ENCODE data around the gene SYCP2L. TPM values are rescaled to one million over a fixed set of nuclear protein-coding genes. Genes with fewer than 3 reads are reported as not detected.
"Not testable (repeated sequence)": the region's sequence is repeated elsewhere in the genome, so short reads cannot be mapped to it uniquely, and the experiment has no call there.

Gene SYCP2L
- total RNA-seq, 2 donors from 2014 or later, result 1.6 TPM; not detected in 1

DNA sequence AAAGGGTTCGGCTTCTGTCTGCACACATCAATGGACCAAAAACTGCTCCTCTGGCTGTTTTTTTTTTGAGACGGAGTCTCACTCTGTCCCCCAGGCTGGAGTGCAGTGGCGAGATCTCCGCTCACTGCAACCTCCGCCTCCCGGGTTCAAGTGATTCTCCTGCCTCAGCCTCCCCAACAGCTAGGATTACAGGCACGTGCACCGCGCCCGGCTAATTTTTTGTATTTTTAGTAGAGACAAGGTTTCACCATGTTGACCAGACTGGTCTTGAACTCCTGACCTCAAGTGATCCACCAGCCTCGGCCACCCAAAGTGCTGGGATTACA lies 524 bp upstream of the SYCP2L start:
- DNase-seq (ENCODE audit: low spot score); H3K36me3 Mint-ChIP-seq; H3K9me3 Mint-ChIP-seq; H3K4me3 Mint-ChIP-seq; H3K4me1 Mint-ChIP-seq (ENCODE audit: low read depth in 2 of 2); H3K27ac Mint-ChIP-seq; ATAC-seq: not testable (repeated sequence)
- H3K27me3 Mint-ChIP-seq, result peaks cover 40 to 55% of the 10 kb centered on the region in 2 donors

DNA sequence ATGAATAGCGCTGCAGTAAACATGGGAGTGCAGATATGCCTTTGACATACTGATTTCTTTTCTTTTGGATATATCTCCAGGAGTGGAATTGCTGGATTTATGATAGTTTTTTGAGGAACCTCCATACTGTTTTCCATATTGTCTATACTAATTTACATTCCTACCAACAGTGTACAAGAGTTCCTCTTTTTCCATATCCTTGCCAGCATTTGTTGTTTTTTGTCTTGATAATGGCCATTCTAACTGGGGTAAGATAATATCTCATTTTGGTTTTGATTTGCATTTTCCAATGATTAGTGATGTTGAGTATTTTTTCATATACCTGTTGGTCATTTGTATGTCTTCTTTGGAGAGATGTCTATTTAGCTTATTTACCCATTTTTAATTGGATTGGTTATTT lies 3.3 kb downstream of the SYCP2L start:
- peaks cover 3% of the 10 kb centered on the region for H3K9me3 Mint-ChIP-seq
- ATAC-seq (no peak), DNase-seq (ENCODE audit: low spot score) (no peak)
- no peak overlapping the region for H3K4me3 Mint-ChIP-seq
- H3K4me1 Mint-ChIP-seq (ENCODE audit: low read depth in 2 of 2), result peaks cover 0 to 3% of the 10 kb centered on the region in 2 donors
- peaks cover 33 to 64% of the 10 kb centered on the region in 2 donors for H3K27me3 Mint-ChIP-seq
- H3K36me3 Mint-ChIP-seq, result no peaks in the 10 kb centered on the region
- no peak overlapping the region for H3K27ac Mint-ChIP-seq

DNA sequence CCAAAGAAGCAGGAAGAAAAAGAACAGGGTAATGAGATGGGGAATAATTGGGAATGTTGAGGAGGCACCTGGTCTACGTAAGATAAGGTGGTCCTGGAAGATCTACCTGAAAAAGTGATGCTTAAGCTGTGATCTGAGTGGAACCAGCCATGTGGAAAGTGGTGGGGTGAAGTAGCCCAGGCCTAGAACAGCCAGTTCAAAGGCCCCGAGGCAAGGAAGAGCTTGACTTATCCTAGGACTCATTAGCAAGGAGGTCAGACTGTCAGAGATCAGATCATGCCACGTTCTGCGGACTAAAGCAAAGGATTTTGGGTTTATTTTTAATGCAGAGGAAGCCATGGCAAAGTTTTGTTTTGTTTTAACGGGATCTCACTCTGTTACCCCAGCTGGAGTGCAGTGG lies 5.1 kb downstream of the SYCP2L start:
- no peak overlapping the region for H3K4me3 Mint-ChIP-seq

DNA sequence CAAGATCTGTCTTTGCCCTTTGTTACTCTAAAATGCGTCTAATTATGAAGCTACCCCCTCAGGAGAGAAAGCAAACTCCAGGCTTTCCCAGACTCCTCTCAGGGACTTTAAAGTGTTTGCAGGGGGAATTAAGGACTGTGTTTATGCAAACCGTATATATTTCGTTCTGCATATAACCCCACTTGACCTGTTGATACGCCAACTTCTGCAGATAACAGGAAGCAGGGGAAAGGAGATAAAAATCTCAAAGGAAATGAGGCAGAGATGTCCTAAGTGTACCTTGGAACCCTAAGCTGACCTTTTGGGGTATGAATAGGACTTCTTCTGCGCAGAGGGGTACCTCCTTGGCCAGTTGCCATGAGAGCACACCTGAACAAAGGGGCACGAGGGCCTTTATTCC lies 8.1 kb downstream of the SYCP2L start:
- Mint-ChIP-seq H3K9me3 (no peaks in the 10 kb centered on the region), H3K27me3 (peaks cover 14 to 34% of the 10 kb centered on the region in 2 donors), H3K4me3 (no peak overlapping the region), H3K4me1 (ENCODE audit: low read depth in 2 of 2) (no peaks in the 10 kb centered on the region), H3K27ac (no peak overlapping the region), H3K36me3 (no peaks in the 10 kb centered on the region)
- DNase-seq (ENCODE audit: low spot score) (no peak), ATAC-seq (no peak)

More for the DNA sequence above, 5.1 kb downstream of the SYCP2L start:
- no peak overlapping the region for H3K27ac Mint-ChIP-seq
- H3K36me3 Mint-ChIP-seq, result no peaks in the 10 kb centered on the region
- peaks cover 28 to 58% of the 10 kb centered on the region in 2 donors for H3K27me3 Mint-ChIP-seq
- ATAC-seq, result no peak
- H3K4me1 Mint-ChIP-seq (ENCODE audit: low read depth in 2 of 2), result peaks cover 0 to 3% of the 10 kb centered on the region in 2 donors
- H3K9me3 Mint-ChIP-seq, result peaks cover 3% of the 10 kb centered on the region
- DNase-seq (ENCODE audit: low spot score), result no peak

DNA sequence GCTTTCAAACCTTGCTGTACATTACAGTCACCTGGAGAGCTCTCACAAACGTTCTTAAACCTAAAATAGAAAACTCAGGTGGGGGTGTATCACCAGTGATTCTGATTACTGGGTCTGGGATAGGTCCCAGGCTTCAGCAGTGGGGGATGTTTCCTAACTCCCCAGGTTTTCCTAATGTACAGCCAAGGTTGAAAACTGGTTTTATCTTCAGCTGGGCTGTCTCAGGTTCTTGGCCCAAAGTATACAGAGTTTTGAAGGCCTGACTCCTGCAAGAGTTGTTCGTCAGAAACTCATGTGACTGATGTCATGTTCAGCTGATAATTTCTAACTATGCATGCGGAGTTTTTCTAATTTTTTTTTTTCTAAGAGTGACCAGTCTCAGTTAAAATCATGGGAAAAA lies 9.8 kb downstream of the SYCP2L start:
- Mint-ChIP-seq H3K27me3 (peaks cover 7 to 19% of the 10 kb centered on the region in 2 donors), H3K9me3 (no peaks in the 10 kb centered on the region)

DNA sequence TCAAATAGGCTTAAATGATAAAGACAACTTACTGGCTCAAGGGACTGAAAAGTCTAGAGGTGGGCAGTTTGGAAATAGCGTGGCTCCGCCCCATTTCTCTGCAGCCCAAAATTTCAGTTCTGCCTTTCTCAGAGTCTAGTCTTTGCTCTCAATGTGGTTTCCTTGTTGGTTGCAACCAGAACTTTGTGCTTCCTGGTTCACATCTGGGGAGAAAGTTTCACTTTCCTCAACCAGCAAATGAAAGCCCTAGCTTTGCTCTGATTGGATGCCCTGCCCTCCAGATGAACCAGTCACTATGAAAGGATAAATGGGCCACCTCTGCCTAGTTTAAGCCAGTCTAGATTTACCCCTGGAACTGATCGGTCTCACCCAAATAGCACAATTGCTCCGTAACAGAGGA lies 14.9 kb downstream of the SYCP2L start:
- H3K27ac Mint-ChIP-seq, result no peak overlapping the region
- ATAC-seq, result peak in 1 of 2 donors; percentile 33
- no peaks in the 10 kb centered on the region for H3K9me3 Mint-ChIP-seq
- peaks cover 5 to 6% of the 10 kb centered on the region in 2 donors for H3K4me1 Mint-ChIP-seq (ENCODE audit: low read depth in 2 of 2)
- H3K4me3 Mint-ChIP-seq, result no peak overlapping the region
- no peaks in the 10 kb centered on the region for H3K36me3 Mint-ChIP-seq
- DNase-seq (ENCODE audit: low spot score), result no peak
- H3K27me3 Mint-ChIP-seq, result no peaks in the 10 kb centered on the region

More for the DNA sequence above, 9.8 kb downstream of the SYCP2L start:
- no peak overlapping the region for H3K27ac Mint-ChIP-seq
- no peak for DNase-seq (ENCODE audit: low spot score)
- H3K4me1 Mint-ChIP-seq (ENCODE audit: low read depth in 2 of 2), result peaks cover 0 to under 1% of the 10 kb centered on the region in 2 donors
- no peaks in the 10 kb centered on the region for H3K36me3 Mint-ChIP-seq
- no peak overlapping the region for H3K4me3 Mint-ChIP-seq
- no peak for ATAC-seq

DNA sequence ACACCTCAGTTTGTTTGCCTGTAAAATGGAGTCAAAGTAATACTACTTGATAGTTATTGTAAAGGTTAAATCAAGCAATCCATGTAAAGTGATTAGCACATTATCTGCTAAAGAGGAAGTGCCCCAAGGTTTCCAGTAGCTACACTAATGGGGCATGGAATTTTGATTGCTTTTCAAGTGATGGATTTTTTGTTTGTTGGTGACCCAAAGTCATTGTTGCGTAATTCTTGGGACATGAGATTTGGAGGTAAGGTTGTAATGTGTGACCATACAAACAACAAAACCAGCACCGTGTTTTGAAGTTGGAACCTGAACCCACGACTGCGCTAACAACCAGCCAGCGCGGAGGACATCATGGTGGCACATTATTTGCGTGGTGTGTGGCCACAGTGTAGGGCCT lies 17.2 kb downstream of the SYCP2L start:
- no peaks in the 10 kb centered on the region for H3K36me3 Mint-ChIP-seq
- H3K4me1 Mint-ChIP-seq (ENCODE audit: low read depth in 2 of 2), result peaks cover 5 to 6% of the 10 kb centered on the region in 2 donors
- no peaks in the 10 kb centered on the region for H3K27me3 Mint-ChIP-seq
- no peak for DNase-seq (ENCODE audit: low spot score)
- H3K4me3 Mint-ChIP-seq, result no peak overlapping the region
- no peaks in the 10 kb centered on the region for H3K9me3 Mint-ChIP-seq
- ATAC-seq, result no peak
- H3K27ac Mint-ChIP-seq, result no peak overlapping the region

DNA sequence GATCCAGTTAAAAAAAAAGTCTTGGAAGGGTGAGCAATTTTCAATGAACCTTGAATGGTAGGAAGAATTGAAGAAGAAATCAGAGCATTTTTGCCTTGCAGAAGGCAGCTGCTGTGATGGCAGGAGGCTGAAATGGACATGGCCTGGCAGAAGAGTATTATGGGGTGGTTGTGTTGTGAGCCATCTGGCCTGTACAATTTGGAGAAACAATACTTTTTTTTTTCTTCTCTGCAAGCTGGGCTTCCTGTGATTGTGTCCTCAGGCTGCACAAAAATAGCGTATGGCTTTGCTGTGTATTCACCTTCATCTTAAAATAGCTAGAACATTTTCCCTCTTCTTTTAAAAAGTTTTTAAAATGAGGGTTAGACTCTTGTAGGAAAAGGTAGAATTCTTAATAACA lies 21.4 kb downstream of the SYCP2L start:
- H3K36me3 Mint-ChIP-seq, result no peaks in the 10 kb centered on the region
- DNase-seq (ENCODE audit: low spot score) (no peak), ATAC-seq (no peak)
- H3K4me3 Mint-ChIP-seq, result no peak overlapping the region
- H3K4me1 Mint-ChIP-seq (ENCODE audit: low read depth in 2 of 2), result no peaks in the 10 kb centered on the region
- no peaks in the 10 kb centered on the region for H3K9me3 Mint-ChIP-seq
- H3K27me3 Mint-ChIP-seq, result peaks cover 6 to 8% of the 10 kb centered on the region in 2 donors
- no peak overlapping the region for H3K27ac Mint-ChIP-seq

DNA sequence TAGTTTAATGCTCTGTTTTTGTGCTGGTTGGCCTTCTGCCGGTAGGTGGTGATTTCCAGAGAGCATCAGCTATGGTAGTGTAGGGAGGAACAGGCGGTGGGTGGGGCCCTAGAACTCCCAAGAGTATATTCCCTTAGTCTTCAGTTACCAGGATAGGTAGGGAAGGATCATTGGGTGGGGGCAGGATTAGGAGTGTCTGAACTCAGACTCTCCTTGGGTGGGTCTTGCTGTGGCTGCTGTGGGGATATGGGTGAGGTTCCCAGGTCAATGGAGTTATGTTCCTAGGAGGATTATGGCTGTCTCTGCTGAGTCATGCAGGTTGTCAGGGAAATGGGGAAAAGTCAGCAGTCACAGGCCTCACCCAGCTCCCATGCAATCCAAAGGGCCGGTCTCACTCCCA lies 32.7 kb downstream of the SYCP2L start:
- not testable (repeated sequence) for H3K4me3 Mint-ChIP-seq; H3K36me3 Mint-ChIP-seq; ATAC-seq; H3K9me3 Mint-ChIP-seq; DNase-seq (ENCODE audit: low spot score); H3K27ac Mint-ChIP-seq; H3K4me1 Mint-ChIP-seq (ENCODE audit: low read depth in 2 of 2)
- peaks cover 22 to 43% of the 10 kb centered on the region in 2 donors for H3K27me3 Mint-ChIP-seq

DNA sequence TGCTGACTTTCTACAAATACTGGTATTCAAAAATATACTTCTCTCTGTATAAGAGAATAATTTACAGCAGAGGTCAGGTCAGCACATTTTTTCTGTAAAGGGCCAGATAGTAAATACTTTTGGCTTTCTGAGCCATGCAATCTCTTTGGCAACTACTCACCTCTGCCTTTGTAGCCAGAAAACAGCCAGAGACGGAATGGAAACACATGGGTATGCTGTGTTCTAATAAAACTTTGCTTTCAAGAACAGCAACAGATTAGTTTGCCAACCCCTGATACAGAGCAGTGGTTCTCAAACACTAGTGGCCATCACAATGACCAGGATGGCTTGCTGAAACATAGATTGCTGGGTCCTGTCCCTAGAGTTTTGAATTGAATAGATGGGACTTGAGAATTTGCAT lies 46.3 kb downstream of the SYCP2L start:
- ATAC-seq (no peak), DNase-seq (ENCODE audit: low spot score) (no peak)
- Mint-ChIP-seq H3K4me1 (ENCODE audit: low read depth in 2 of 2) (no peaks in the 10 kb centered on the region), H3K27me3 (peaks cover 21 to 37% of the 10 kb centered on the region in 2 donors), H3K27ac (no peak overlapping the region), H3K36me3 (no peaks in the 10 kb centered on the region), H3K9me3 (no peaks in the 10 kb centered on the region), H3K4me3 (no peak overlapping the region)

DNA sequence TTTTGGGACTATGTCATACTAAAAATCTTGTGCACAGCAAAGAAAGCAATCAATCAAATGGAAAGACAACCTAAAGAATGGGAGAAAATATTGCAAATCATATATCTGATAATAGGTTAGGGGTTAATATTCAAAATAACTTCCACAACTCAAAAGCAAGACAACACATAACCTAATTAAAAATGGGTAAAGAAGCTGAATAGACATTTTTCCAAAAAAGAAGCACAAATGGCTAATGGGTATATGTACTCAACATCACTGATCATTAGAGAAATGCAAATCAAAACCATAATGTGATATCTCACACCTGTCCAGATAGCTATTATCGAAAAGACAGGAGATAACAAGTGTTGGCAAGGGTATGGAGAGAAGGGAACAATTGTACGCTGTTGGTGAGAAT lies 53.0 kb downstream of the SYCP2L start:
- peaks cover 15 to 38% of the 10 kb centered on the region in 2 donors for H3K27me3 Mint-ChIP-seq
- no peak for ATAC-seq

DNA sequence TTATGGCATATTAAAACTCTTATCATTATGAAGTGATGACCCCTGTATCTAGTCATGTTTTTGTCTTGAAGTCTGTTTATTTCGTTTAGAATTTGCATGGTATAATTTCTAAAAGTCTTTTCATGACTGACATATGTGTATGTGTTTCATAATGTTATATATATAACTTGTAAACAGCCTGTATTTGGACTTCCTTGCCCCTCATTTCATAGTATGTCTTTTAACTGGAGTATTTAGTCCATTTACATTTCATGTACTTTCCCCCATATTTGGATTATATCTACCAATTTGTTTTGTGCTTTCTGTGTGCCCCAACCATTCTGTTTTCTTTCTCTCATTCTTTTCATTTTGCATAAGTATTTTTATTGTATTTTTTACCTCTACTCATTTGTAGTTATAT lies 59.0 kb downstream of the SYCP2L start:
- Mint-ChIP-seq H3K27me3 (peaks cover 23 to 39% of the 10 kb centered on the region in 2 donors), H3K9me3 (no peaks in the 10 kb centered on the region), H3K36me3 (no peaks in the 10 kb centered on the region), H3K4me3 (no peak overlapping the region), H3K4me1 (ENCODE audit: low read depth in 2 of 2) (no peaks in the 10 kb centered on the region), H3K27ac (no peak overlapping the region)
- ATAC-seq, result no peak
- no peak for DNase-seq (ENCODE audit: low spot score)

More for the DNA sequence above, 53.0 kb downstream of the SYCP2L start:
- no peaks in the 10 kb centered on the region for H3K36me3 Mint-ChIP-seq
- no peaks in the 10 kb centered on the region for H3K9me3 Mint-ChIP-seq
- no peak for DNase-seq (ENCODE audit: low spot score)
- H3K27ac Mint-ChIP-seq, result no peak overlapping the region
- H3K4me3 Mint-ChIP-seq, result no peak overlapping the region
- no peaks in the 10 kb centered on the region for H3K4me1 Mint-ChIP-seq (ENCODE audit: low read depth in 2 of 2)

DNA sequence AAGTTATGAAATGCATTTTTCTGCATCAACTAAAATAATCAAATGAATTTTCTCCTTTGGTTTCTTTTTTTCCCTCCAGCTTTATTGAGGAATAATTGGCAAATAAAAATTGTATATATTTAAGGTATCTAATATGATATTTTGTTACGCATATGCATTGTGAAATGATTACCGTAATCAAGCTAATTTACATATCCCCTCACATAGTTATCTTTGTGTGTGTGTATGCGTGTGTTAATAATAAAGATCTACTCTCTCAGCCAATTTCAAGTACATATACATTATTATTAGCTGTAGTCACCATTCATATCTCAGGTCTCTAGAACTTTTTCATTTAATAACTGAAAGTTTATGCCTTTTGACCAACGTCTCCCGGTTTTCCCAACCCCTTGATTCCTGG lies 61.1 kb downstream of the SYCP2L start:
- H3K9me3 Mint-ChIP-seq, result no peaks in the 10 kb centered on the region
- DNase-seq (ENCODE audit: low spot score), result no peak
- H3K27ac Mint-ChIP-seq, result no peak overlapping the region
- H3K4me3 Mint-ChIP-seq, result no peak overlapping the region
- no peaks in the 10 kb centered on the region for H3K36me3 Mint-ChIP-seq
- no peak for ATAC-seq
- H3K4me1 Mint-ChIP-seq (ENCODE audit: low read depth in 2 of 2), result no peaks in the 10 kb centered on the region
- H3K27me3 Mint-ChIP-seq, result peaks cover 26 to 38% of the 10 kb centered on the region in 2 donors

DNA sequence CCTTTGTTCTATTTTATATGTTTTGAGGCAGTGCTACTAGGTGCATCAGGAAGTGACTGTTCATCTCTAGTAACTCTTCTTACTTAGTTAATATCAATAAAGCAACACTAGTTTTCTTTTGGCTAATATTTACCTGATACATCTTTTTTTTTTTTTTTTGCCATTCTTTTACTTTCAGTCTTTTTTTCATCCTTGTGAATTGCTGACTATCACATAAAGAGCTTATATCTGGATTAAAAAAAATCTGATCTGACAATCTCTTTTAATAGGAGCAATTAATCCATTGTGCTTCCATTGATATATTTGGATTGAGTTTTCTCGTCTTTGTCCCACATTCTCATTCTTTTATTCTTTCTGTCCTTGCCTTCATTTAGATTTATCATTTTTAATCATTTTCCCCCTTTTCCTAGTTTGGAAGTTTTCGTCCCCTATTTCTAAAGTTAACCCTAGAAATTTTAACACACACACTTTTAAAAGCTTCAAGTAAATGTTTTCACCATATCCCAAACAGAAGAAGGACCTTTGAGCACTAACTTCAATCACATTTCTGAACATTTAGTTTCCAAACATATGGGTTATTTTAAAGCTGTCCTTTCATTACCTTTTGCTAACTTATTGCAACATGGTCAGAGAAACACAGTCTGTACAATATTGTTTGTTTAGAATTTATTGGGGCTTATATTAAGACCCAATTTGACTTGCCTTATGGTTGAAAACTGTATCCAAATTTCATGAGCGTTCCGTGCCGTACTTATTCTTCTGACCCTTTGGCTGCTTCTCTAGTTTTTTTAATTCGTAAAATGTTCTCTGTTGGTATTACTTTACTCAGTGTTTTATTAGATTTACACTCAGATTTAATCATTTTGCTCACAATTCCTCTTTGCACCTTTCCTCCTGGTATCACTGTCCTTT lies 63.0 kb downstream of the SYCP2L start:
- DNase-seq (ENCODE audit: low spot score) (no peak), ATAC-seq (no peak)
- H3K9me3 Mint-ChIP-seq, result no peaks in the 10 kb centered on the region
- peaks cover 0 to 4% of the 10 kb centered on the region in 2 donors for H3K4me1 Mint-ChIP-seq (ENCODE audit: low read depth in 2 of 2)
- H3K4me3 Mint-ChIP-seq, result no peak overlapping the region
- peaks cover 35 to 51% of the 10 kb centered on the region in 2 donors for H3K27me3 Mint-ChIP-seq
- H3K27ac Mint-ChIP-seq, result no peak overlapping the region
- H3K36me3 Mint-ChIP-seq, result no peaks in the 10 kb centered on the region
